IMR-90 (cell line): ENCODE data around the gene LYPD4. TPM values are rescaled to one million over a fixed set of nuclear protein-coding genes. Genes with fewer than 3 reads are reported as not detected.

ENCODE experiments used
- ATAC-seq: fragments of 200-7000 bp; cut with Tn5 transposase; 2 replicates; pipeline ENCODE4 v1.9.1; 2020; ENCODE audit warnings: low read depth, mild to moderate bottlenecking, moderate library complexity
- BruUV-seq: library from RNA; stranded (reverse); fragments of 400-500 nt; replicated peaks from 2 replicates; lab custom pipeline; 2021; lab: Mats Ljungman, UMichigan
- CTCF ChIA-PET: fragments of 300-600 bp; formaldehyde crosslinking; extraction: SDS; loops from one replicate; lab custom pipeline; 2021; ENCODE audit warnings: antibody characterized with exemption; lab: Yijun Ruan, JAX
- POLR2A ChIA-PET: fragments of 300-600 bp; sonication (Branson Sonifier 250); formaldehyde crosslinking; loops from one replicate; lab custom pipeline; 2022; ENCODE audit warnings: antibody characterized with exemption; ENCODE audit not compliant: unreplicated experiment; lab: Charles Lee
- DNase-seq: peaks from one replicate; pipeline ENCODE4 v3.0.0; 2013
- H2AFZ ChIP-seq: replicated peaks from 2 replicates; pipeline ENCODE3; 2013; ENCODE audit warnings: low read length, mild to moderate bottlenecking; ENCODE audit not compliant: poor library complexity
- H2AK5ac ChIP-seq: 2 replicates; pipeline ENCODE4 v1.6.1; 2013; ENCODE audit warnings: low read depth, low read length, inconsistent platforms
- H2AK9ac ChIP-seq: replicated peaks from 2 replicates; pipeline ENCODE3; 2013; ENCODE audit warnings: mild to moderate bottlenecking, low read depth, low read length, moderate library complexity; ENCODE audit not compliant: poor library complexity
- H2BK120ac ChIP-seq: 2 replicates; pipeline ENCODE4 v1.6.1; 2013; ENCODE audit warnings: low read depth, low read length, inconsistent platforms
- H2BK15ac ChIP-seq: 3 replicates; pipeline ENCODE4 v1.6.1; 2013; ENCODE audit warnings: low read depth, low read length, inconsistent platforms
- H2BK20ac ChIP-seq: 2 replicates; pipeline ENCODE4 v1.6.1; 2013; ENCODE audit warnings: low read depth, mild to moderate bottlenecking, inconsistent platforms, low read length, moderate library complexity
- H2BK5ac ChIP-seq: 2 replicates; pipeline ENCODE4 v1.6.1; 2013; ENCODE audit warnings: mild to moderate bottlenecking, low read depth, low read length, inconsistent platforms; ENCODE audit not compliant: poor library complexity, severe bottlenecking
- H3K14ac ChIP-seq: replicated peaks from 2 replicates; pipeline ENCODE4 v1.6.1; 2013; ENCODE audit warnings: low read depth, low read length, inconsistent platforms
- H3K18ac ChIP-seq: 2 replicates; pipeline ENCODE4 v1.6.1; 2013; ENCODE audit warnings: low read depth, low read length, control low read depth
- H3K23ac ChIP-seq: 2 replicates; pipeline ENCODE4 v1.6.1; 2013; ENCODE audit warnings: low read depth, low read length, inconsistent platforms
- H3K27ac ChIP-seq: 2 replicates; pipeline ENCODE4 v1.5.1; 2013; ENCODE audit warnings: mild to moderate bottlenecking, control low read depth, low read length; ENCODE audit not compliant: insufficient read depth
- H3K27me3 ChIP-seq: 2 replicates; pipeline ENCODE4 v1.6.1; 2013; ENCODE audit warnings: low read length; ENCODE audit not compliant: control insufficient read depth, insufficient read depth
- H3K36me3 ChIP-seq: 2 replicates; pipeline ENCODE4 v1.6.1; 2013; ENCODE audit warnings: low read length, mixed read lengths; ENCODE audit not compliant: control insufficient read depth, insufficient read depth
- H3K4ac ChIP-seq: 2 replicates; pipeline ENCODE4 v1.6.1; 2013; ENCODE audit warnings: low read depth, low read length, inconsistent platforms
- H3K4me1 ChIP-seq: 2 replicates; pipeline ENCODE4 v1.6.1; 2013; ENCODE audit warnings: low read length, mixed read lengths; ENCODE audit not compliant: control insufficient read depth, insufficient read depth
- H3K4me2 ChIP-seq: 2 replicates; pipeline ENCODE4 v1.6.1; 2013; ENCODE audit warnings: low read depth, mild to moderate bottlenecking, control low read depth, low read length, moderate library complexity
- H3K4me3 ChIP-seq: 2 replicates; pipeline ENCODE4 v1.5.1; 2013; ENCODE audit warnings: low read depth, mild to moderate bottlenecking, control low read depth, low read length, moderate library complexity; ENCODE audit not compliant: insufficient read depth
- H3K56ac ChIP-seq: 2 replicates; pipeline ENCODE4 v1.6.1; 2013; ENCODE audit warnings: low read length, inconsistent platforms; ENCODE audit not compliant: insufficient read depth; ENCODE audit errors: extremely low read depth
- H3K79me1 ChIP-seq, 2 experiments: 2 replicates each; pipeline ENCODE4 v1.6.1; 2013; ENCODE audit warnings: low read length in 2 of 2, inconsistent platforms in 1 of 2, low read depth in 1 of 2
- H3K9ac ChIP-seq: 2 replicates; pipeline ENCODE4 v1.6.1; 2013; ENCODE audit warnings: low read depth, low read length, control low read depth
- H3K9me1 ChIP-seq: 2 replicates; pipeline ENCODE4 v1.6.1; 2013; ENCODE audit warnings: low read length, inconsistent platforms; ENCODE audit not compliant: insufficient read depth
- H3K9me3 ChIP-seq: 2 replicates; pipeline ENCODE4 v1.6.1; 2013; ENCODE audit warnings: low read length; ENCODE audit not compliant: control insufficient read depth, insufficient read depth
- H4K20me1 ChIP-seq: 2 replicates; pipeline ENCODE4 v1.6.1; 2013; ENCODE audit warnings: low read length, inconsistent platforms; ENCODE audit not compliant: insufficient read depth
- H4K5ac ChIP-seq: 2 replicates; pipeline ENCODE4 v1.6.1; 2013; ENCODE audit warnings: mild to moderate bottlenecking, low read depth, low read length, control low read depth
- H4K8ac ChIP-seq, 2 experiments: 2 replicates each; pipeline ENCODE4 v1.6.1; 2013; ENCODE audit warnings: low read depth in 2 of 2, low read length in 2 of 2, control low read depth in 1 of 2, inconsistent platforms in 1 of 2
- H4K91ac ChIP-seq: 2 replicates; pipeline ENCODE4 v1.6.1; 2013; ENCODE audit warnings: low read depth, low read length, inconsistent platforms; ENCODE audit not compliant: insufficient read depth
- CTCF ChIP-seq: conservative IDR thresholded peaks from 2 replicates; pipeline ENCODE4 v1.5.1; 2012; ENCODE audit warnings: mild to moderate bottlenecking, low read depth, low read length, improper control_type of control experiment
- ELK1 ChIP-seq: fragments of 150-350 bp; IDR thresholded peaks from 2 replicates; pipeline ENCODE4 v1.6.1; 2016; ENCODE audit warnings: low read depth, mild to moderate bottlenecking, low read length, moderate library complexity, borderline replicate concordance
- MAZ ChIP-seq: IDR thresholded peaks from 2 replicates; pipeline ENCODE4 v1.6.1; 2012; ENCODE audit warnings: low read depth, mild to moderate bottlenecking, low read length, improper control_type of control experiment, moderate library complexity, borderline replicate concordance
- MXI1 ChIP-seq: IDR thresholded peaks from 2 replicates; pipeline ENCODE4 v1.6.1; 2012; ENCODE audit warnings: low read depth, mild to moderate bottlenecking, low read length, moderate library complexity, borderline replicate concordance
- POLR2A ChIP-seq: IDR thresholded peaks from 2 replicates; pipeline ENCODE4 v1.6.1; 2012; ENCODE audit warnings: mild to moderate bottlenecking, low read depth, low read length
- RAD21 ChIP-seq: IDR thresholded peaks from 2 replicates; pipeline ENCODE4 v1.6.1; 2012; ENCODE audit warnings: low read length, improper control_type of control experiment
- SMC3 ChIP-seq: fragments of 150-350 bp; IDR thresholded peaks from 2 replicates; pipeline ENCODE4 v1.6.1; 2016; ENCODE audit warnings: low read depth, mild to moderate bottlenecking, antibody characterized with exemption, low read length, moderate library complexity
- WGBS, 2 experiments: methylation state at CpG; one replicate each; pipeline versions ENCODE4 v1.1.5 to v1.1.7; 2013; ENCODE audit warnings: missing lambda C conversion rate in 2 of 2; ENCODE audit not compliant: insufficient read length in 1 of 2; ENCODE audit errors: extremely low coverage in 2 of 2; 5-methylcytosine and 5-hydroxymethylcytosine counted together
- dilution Hi-C: fragments of 300-500 bp; cut with HindIII; formaldehyde crosslinking; loops from one replicate; pipeline ENCODE4 v1.14.3; 2018; ENCODE audit warnings: low sequenced_read_pairs; ENCODE audit not compliant: unreplicated experiment
- in situ Hi-C: fragments of 300-500 bp; cut with MboI; formaldehyde crosslinking; loops from 3 replicates; pipeline ENCODE4 v1.14.3; 2019; ENCODE audit warnings: low sequenced_read_pairs, inconsistent platforms, mixed read lengths
- intact Hi-C: fragments of 100-400 bp; cut with micrococcal nuclease; formaldehyde crosslinking; loops from 2 replicates; pipeline ENCODE4 v1.10.0; 2022
- polyA plus RNA-seq, 3 experiments: library from polyadenylated mRNA; depleted of rRNA; stranded (reverse); fragments of >200 nt; gene quantifications; 2 replicates each; pipeline ENCODE4 v1.2.3, GENCODE V29; 2012; ENCODE audit warnings: low replicate concordance in 1 of 3
- total RNA-seq: library from RNA; depleted of rRNA; stranded (reverse); fragments of >200 nt; gene quantifications from 2 replicates; pipeline ENCODE4 v1.2.3, GENCODE V29; 2012

Gene LYPD4
- total and polyA plus RNA-seq, 2 of the 4 experiments (the other 2 are of a cell fraction) = not detected

DNA sequence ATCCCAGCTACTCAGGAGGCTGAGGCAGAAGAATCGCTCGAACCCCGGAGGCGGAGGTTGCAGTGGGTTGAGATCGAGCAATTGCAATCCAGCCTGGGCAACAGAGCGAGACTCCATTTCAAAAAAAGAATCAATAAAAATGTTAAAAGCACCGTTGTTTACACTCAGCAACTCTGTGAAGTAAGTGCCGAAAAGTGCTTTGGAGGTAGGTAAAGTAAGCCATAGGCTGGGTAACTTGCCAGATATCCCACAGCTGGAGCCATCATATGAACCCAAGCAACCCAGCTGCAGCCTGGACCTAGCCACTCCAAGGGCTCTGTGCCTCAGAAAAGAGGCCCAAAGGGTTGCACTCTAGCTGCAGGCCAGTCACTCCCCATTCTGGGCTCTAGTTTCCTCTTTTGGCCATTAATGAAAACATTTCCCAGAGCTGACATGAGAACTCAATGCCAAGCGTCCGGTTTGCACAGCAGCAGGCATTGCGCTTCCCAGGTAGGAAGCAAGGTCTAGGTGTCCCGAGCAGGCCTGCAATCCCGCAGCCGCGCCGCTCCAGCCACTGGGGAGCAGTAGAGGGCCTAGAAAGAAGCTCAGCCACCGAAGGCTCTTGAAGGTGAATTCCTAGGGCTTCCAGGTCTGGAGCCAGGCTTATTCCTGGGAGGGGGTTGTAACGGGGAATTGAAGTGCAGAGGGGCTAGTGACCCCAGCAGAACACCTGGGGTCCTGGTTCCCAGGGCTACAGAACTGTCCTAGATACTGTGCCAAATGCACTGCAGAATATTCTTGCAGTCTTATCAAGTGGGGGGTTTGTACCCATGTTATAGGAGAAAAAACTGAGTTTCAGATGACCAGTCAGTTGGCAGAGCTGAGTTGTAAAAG, 28.5 kb upstream of the LYPD4 start:
- Histone ChIP-seq H4K91ac (no peak overlapping the region), H3K4me2 (no peak overlapping the region), H2BK120ac (no peak overlapping the region), H3K27me3 (peaks cover 9% of the 10 kb centered on the region; the same call in 1 of the 2 replicates), H4K20me1 (peaks cover 56% of the 10 kb centered on the region), H3K56ac (no peak overlapping the region), H2BK20ac (no peak overlapping the region), H4K8ac (no peak overlapping the region), H3K27ac (no peak overlapping the region), H3K4me1 (peaks cover 1% of the 10 kb centered on the region; the same call in 1 of the 2 replicates), H4K5ac (no peak overlapping the region), H3K79me1 (peaks cover 9 to 25% of the 10 kb centered on the region in 2 experiments), H2BK15ac (no peak overlapping the region), H2AK9ac (peak overlapping the region; percentile 91), H3K4ac (no peak overlapping the region), H3K4me3 (no peak overlapping the region), H2BK5ac (no peak overlapping the region), H3K23ac (no peak overlapping the region), H3K9me3 (no peaks in the 10 kb centered on the region), H3K9ac (no peak overlapping the region), H3K9me1 (no peaks in the 10 kb centered on the region), H3K18ac (no peak overlapping the region), H3K14ac (no peak overlapping the region), H2AFZ (no peak overlapping the region), H3K36me3 (peaks cover 42% of the 10 kb centered on the region), H2AK5ac (no peak overlapping the region)
- intact Hi-C loops (loop anchor here (1.0 kb wide), 1 partner anchor 78 kb away; no protein-coding TSS in a partner anchor), in situ Hi-C loops (no loop called here), dilution Hi-C loops (no loop called here)
- peak; percentile 59 for DNase-seq
- peak; percentile 62 for ATAC-seq
- WGBS, 2 experiments = 60% methylated on average over 8 of the region's 18 CpGs; no CpG with 5 or more reads in 1 of the 2 experiments
- POLR2A ChIA-PET = interaction anchor here (1.7 kb wide), 1 partner anchor 13 kb away, joined by 7 read pairs; the partner anchor contains the start of gene RPS19
- CTCF ChIA-PET = interaction anchor here (1.5 kb wide), 1 partner anchor 8 kb away, joined by 6 read pairs; no protein-coding TSS in a partner anchor
- BruUV-seq = no TSS peak
- peak; percentile 48; the same call in 1 of the 2 replicates for TF ChIP-seq POLR2A
- TF ChIP-seq MAZ = 0 out of 2 replicates have a peak, but pooled peaks have one; percentile 35
- no peak for TF ChIP-seq ELK1
- peak; percentile 55 for TF ChIP-seq CTCF
- TF ChIP-seq SMC3 = peak; percentile 50
- TF ChIP-seq RAD21 = peak; percentile 60
- no peak for TF ChIP-seq MXI1
